Measurements from ENCODE around the gene KRT28. TPM values are rescaled to one million over a fixed set of nuclear protein-coding genes. Genes with fewer than 3 reads are reported as not detected.

Gene KRT28
- total RNA-seq, 4 donors from 2014 or later, result not detected

DNA sequence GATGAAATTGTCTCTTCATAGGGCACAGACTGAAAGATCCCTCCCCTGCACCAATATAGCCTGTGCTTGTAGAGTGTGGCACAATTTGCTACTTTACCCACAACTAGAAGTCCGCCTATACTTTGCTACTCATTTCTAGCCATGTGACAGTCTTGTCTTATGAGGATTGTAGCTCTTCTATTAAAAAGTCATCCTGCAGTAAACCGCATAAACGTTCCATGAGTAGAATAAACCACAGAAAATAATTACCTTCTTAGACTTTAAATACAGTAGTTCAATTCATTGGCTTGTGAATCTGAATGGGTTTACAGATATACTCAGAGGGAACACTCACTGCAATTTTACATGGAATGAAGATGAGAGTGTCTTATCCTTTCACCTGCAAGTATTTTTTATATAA, 21.8 kb downstream of the KRT28 start:
- TF ChIP-seq, protein P1, sequence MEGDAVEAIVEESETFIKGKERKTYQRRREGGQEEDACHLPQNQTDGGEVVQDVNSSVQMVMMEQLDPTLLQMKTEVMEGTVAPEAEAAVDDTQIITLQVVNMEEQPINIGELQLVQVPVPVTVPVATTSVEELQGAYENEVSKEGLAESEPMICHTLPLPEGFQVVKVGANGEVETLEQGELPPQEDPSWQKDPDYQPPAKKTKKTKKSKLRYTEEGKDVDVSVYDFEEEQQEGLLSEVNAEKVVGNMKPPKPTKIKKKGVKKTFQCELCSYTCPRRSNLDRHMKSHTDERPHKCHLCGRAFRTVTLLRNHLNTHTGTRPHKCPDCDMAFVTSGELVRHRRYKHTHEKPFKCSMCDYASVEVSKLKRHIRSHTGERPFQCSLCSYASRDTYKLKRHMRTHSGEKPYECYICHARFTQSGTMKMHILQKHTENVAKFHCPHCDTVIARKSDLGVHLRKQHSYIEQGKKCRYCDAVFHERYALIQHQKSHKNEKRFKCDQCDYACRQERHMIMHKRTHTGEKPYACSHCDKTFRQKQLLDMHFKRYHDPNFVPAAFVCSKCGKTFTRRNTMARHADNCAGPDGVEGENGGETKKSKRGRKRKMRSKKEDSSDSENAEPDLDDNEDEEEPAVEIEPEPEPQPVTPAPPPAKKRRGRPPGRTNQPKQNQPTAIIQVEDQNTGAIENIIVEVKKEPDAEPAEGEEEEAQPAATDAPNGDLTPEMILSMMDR (IDR thresholded peaks at IDR 0.05; ENCODE audit: low read depth), result no peak

DNA sequence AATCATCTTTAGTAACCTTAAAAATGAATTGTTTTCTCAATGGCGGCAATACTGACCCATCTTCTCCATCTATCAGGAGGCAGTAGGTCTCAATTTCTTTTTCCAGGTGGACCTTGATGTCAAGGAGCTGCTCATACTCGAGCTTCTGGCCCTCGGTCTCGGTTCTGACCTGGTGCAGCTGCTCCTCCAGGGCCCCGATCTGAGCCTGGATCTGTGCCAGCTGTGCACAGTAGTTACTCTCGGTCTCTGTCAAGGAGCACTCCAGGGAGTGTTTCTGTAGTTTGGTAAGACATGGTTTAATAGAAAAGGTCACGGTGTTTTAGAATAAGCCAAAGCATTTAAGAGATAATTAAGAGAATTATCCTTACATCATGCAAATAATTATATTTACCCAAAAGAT, 22.3 kb downstream of the KRT28 start:
- TF ChIP-seq, protein P1 (IDR thresholded peaks at IDR 0.05; ENCODE audit: low read depth), result no peak

DNA sequence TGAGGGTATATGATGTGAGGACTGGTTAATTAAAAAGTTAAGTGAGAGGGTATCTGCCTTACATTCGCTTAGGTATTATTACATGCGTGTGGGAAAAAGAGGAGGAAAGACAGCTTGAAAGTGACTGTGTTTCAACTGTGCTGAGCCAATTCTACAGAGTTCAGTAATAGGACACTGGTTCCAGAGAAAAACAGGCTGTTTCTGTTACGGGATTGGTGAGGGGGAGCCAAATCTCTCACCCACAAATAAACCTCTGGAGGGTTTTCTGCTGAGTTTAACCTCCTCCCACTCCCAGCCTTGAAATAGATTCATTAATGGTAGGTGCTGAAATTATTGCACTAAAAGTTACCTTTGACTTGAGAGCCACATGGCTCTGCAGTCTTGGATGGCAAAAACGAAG, 23.8 kb downstream of the KRT28 start:
- TF ChIP-seq, protein P1 (IDR thresholded peaks at IDR 0.05; ENCODE audit: low read depth), result no peak

DNA sequence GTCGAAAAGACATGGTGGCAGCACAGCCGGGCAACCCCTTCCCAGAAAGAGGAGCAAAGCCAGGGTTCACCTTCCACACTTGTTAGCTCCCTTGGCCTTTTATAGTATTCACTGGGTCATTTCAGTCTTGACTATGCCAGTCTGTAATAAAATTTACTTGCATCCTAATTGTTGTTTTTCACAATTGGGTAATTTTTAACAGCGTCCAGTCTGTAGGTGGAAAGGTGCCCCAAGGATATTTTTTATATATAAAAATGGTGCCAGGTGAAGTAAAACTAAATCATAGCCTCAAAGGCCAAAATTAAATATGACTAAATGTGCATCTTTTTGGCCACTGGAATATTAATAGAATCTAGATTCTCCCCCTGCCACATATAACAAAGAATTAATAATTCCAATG, 27.7 kb downstream of the KRT28 start, which contains the start of gene KRT26:
KRT26 (minus strand) TSS at position 101 of the 400 bp plus-strand sequence; CDS start at position 13, 88 bp downstream.
- TF ChIP-seq, protein P1 (IDR thresholded peaks at IDR 0.05; ENCODE audit: low read depth), result no peak

DNA sequence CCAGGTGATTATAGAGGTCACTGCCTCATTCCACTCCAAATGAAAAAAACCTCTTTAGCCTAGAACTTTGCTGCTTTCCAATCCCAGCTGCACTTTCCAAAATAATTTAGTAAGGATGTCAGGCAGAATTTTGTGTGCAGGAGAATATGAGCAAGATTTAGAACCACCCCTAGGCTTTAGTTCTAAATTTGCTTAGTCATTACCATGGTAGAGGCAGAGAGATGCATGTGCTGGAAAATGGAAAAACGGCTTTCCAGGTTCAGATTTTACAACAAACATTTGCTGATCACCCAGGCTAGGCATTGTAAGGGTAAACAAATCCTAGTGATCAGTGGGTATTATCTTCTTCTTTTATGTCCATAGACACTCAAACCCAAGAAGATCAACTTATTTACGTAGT, 34.1 kb downstream of the KRT28 start:
- TF ChIP-seq, protein P1 (IDR thresholded peaks at IDR 0.05; ENCODE audit: low read depth), result no peak

DNA sequence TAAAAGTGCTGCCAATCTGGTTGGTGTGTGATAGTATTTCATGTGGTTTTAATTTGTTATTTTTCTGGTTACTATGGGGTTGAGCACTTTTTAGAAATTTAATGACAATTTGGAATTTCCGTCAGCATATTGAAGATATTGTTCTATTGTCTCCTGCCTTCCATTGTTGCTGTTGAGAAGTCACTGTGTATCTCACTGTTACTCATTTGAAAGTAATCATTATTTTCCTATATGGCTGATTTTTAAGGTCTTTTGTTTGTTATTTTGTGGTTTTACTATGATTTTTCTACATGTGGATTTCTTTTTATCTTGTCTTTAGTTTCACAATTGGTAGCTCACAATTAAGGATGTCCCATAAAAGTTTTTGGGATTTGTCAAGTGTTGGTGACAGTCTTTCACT, 36.0 kb downstream of the KRT28 start:
- TF ChIP-seq, protein P1 (IDR thresholded peaks at IDR 0.05; ENCODE audit: low read depth), result no peak

DNA sequence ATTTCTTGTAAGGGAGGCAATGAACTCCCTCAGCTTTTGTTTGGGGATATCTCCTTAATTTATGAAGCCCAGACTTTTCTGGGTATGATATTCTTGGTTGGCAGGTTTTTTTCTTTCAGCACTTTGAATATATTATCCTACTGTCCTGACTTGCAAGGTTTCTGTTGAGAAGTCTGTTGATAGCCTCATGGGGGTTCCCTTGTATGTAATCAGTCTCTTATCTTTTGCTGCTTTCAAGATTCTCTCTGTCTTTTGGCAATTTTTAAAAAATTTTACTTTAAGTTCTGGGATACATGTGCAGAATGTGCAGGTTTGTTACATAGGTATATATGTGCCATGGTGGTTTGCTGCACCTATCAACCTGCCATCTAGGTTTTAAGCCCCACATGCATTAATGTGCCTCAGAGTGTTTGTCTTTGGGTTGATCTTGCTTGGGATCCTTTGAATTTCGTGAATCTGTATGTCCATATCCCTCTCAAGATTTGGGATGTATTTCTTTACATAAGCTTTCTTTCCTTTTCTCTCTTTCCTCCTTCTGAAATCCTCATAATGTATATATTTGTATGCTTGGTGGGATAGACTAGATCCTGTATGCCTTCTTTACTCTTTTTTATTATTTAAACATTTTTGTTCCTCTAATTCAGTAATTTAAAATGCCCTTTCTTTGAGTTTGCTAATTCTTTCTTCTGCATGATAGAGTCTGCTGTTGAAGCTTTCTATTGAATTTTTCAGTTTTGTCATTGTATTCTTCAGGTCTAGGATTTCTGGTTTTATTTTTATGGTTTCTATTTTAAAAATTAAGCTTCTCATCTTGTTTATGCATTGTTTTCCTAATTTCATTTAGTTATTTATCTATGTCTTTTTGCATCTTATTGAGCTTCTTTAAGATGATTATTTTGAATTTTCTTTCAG, 39.4 kb downstream of the KRT28 start:
- TF ChIP-seq, protein P1 (IDR thresholded peaks at IDR 0.05; ENCODE audit: low read depth), result no peak
